ENCODE results near the gene ZNF565. TPM values are rescaled to one million over a fixed set of nuclear protein-coding genes. Genes with fewer than 3 reads are reported as not detected.

Gene ZNF565
- polyA plus RNA-seq, 1 of the 3 experiments (the other 2 are of a cell fraction): 1.5 TPM

GRCh38 chr19:36142496-36142895 lies 72.0 kb downstream of the ZNF565 start:
- Histone ChIP-seq H3K36me3 (replicated peaks in 1 of 2; ENCODE audit: control insufficient read depth in 1 of 2, insufficient read depth in 2 of 2, low read length in 1 of 2) (peaks cover 40 to 53% of the 10 kb centered on the region in 2 experiments), H3K27me3 (ENCODE audit: insufficient read depth) (no peaks in the 10 kb centered on the region), H3K9me2 (no peaks in the 10 kb centered on the region), H3K79me2 (ENCODE audit: insufficient read depth) (peaks cover 40% of the 10 kb centered on the region), H4K20me1 (ENCODE audit: insufficient read depth) (peaks cover 38% of the 10 kb centered on the region), H3K4me3 (ENCODE audit: low read depth in 2 of 2, low read length in 1 of 2) (no peak overlapping the region), H3F3A (replicated peaks; ENCODE audit: insufficient read depth) (peaks cover 17% of the 10 kb centered on the region), H3K4me2 (no peak overlapping the region), H2AFZ (ENCODE audit: low read depth) (no peak overlapping the region), H3K27ac (ENCODE audit: low read depth in 2 of 2, low read length in 1 of 2) (no peak overlapping the region), H3K9ac (no peak overlapping the region), H3K4me1 (ENCODE audit: control insufficient read depth in 1 of 2, insufficient read depth in 2 of 2, low read depth in 1 of 2, low read length in 1 of 2) (peaks cover 8% of the 10 kb centered on the region in 2 experiments; a peak in 3 of 4 replicates), H3K9me3 (no peaks in the 10 kb centered on the region)
- POLR2A ChIA-PET: no interaction called here
- TF ChIP-seq, protein P1, sequence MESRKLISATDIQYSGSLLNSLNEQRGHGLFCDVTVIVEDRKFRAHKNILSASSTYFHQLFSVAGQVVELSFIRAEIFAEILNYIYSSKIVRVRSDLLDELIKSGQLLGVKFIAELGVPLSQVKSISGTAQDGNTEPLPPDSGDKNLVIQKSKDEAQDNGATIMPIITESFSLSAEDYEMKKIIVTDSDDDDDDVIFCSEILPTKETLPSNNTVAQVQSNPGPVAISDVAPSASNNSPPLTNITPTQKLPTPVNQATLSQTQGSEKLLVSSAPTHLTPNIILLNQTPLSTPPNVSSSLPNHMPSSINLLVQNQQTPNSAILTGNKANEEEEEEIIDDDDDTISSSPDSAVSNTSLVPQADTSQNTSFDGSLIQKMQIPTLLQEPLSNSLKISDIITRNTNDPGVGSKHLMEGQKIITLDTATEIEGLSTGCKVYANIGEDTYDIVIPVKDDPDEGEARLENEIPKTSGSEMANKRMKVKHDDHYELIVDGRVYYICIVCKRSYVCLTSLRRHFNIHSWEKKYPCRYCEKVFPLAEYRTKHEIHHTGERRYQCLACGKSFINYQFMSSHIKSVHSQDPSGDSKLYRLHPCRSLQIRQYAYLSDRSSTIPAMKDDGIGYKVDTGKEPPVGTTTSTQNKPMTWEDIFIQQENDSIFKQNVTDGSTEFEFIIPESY (IDR thresholded peaks at IDR 0.05; ENCODE audit: borderline replicate concordance, low read depth): no peak
- TF ChIP-seq JUND (IDR thresholded peaks at IDR 0.05) (no peak), EP300 (IDR thresholded peaks at IDR 0.05; ENCODE audit: borderline replicate concordance in 1 of 2, low read depth in 1 of 2, low read length in 1 of 2) (no peak), SIN3A (IDR thresholded peaks at IDR 0.05; ENCODE audit: borderline replicate concordance, low read depth, low read length) (no peak), USF1 (IDR thresholded peaks at IDR 0.05; ENCODE audit: borderline replicate concordance, low read depth) (no peak), RAD21 (IDR thresholded peaks at IDR 0.05; ENCODE audit: low read length) (no peak), MEF2A (IDR thresholded peaks at IDR 0.05; ENCODE audit: borderline replicate concordance, low read depth) (no peak), FOXM1 (IDR thresholded peaks at IDR 0.05; ENCODE audit: low read depth) (no peak), NFIC (IDR thresholded peaks at IDR 0.05; ENCODE audit: borderline replicate concordance) (no peak), MAX (IDR thresholded peaks at IDR 0.05; ENCODE audit: low read depth) (no peak), RFX5 (IDR thresholded peaks at IDR 0.05; ENCODE audit: low read length) (no peak), CHD2 (IDR thresholded peaks at IDR 0.05; ENCODE audit: low read length, partially characterized antibody) (no peak), TCF12 (IDR thresholded peaks at IDR 0.05) (no peak), YY1 (IDR thresholded peaks at IDR 0.05; ENCODE audit: low read depth) (no peak), REST (IDR thresholded peaks at IDR 0.05; ENCODE audit: low read depth, low read length) (no peak), FOSL2 (IDR thresholded peaks at IDR 0.05; ENCODE audit: borderline replicate concordance, low read depth) (no peak), RXRA (IDR thresholded peaks at IDR 0.05; ENCODE audit: borderline replicate concordance, low read depth) (no peak), POLR2AphosphoS5 (IDR thresholded peaks at IDR 0.05; ENCODE audit: low read depth, low read length) (no peak)
- TF ChIP-seq, protein P2, sequence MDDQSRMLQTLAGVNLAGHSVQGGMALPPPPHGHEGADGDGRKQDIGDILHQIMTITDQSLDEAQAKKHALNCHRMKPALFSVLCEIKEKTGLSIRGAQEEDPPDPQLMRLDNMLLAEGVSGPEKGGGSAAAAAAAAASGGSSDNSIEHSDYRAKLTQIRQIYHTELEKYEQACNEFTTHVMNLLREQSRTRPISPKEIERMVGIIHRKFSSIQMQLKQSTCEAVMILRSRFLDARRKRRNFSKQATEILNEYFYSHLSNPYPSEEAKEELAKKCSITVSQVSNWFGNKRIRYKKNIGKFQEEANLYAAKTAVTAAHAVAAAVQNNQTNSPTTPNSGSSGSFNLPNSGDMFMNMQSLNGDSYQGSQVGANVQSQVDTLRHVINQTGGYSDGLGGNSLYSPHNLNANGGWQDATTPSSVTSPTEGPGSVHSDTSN (IDR thresholded peaks at IDR 0.05): no peak
- WGBS (ENCODE audit: low lambda C conversion rate): 95% methylated on average over 9 of the region's 9 CpGs
- CTCF ChIA-PET: interaction anchor here (1.1 to 1.2 kb wide), 2 partner anchors 27 to 188 kb away, joined by 3 to 4 read pairs; no protein-coding TSS in a partner anchor
- no peak for DNase-seq
